ENCODE results near the gene SDHB.

DNA sequence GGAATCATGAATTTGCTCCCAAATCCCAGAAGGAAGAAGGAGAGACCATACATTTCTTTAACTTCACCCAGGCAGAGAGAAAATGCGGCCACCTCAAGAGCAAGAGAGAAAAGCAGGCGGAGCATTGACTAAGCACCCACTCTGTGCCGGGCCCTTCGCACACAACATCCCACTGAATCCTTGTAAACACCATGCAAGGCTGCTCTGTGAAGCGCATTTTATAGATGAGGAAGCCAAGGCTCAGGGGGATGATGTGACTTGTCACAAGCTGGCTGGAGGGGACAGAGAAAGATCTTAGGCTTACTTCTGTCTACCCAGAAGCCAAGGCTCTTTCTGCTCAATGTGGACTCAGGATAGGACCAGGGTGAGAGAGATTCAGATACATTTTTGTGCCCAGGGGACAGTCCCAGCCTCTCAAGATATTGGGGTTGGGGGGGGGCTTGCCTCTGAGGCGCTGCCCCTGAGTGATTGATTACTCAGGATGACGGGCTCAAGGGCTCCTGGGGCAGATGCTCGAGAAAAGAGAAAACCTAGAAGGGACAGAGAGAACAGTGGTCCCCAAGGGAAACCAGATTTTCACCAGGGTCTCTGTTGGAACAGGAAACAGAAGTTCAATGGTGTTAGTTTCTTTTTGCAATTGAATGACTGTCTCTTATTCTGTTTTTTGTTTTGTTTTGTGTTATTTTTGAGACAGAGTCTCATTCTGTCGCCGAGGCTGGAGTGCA, 45.9 kb upstream of the SDHB start:
- TF ChIP-seq, protein P1, sequence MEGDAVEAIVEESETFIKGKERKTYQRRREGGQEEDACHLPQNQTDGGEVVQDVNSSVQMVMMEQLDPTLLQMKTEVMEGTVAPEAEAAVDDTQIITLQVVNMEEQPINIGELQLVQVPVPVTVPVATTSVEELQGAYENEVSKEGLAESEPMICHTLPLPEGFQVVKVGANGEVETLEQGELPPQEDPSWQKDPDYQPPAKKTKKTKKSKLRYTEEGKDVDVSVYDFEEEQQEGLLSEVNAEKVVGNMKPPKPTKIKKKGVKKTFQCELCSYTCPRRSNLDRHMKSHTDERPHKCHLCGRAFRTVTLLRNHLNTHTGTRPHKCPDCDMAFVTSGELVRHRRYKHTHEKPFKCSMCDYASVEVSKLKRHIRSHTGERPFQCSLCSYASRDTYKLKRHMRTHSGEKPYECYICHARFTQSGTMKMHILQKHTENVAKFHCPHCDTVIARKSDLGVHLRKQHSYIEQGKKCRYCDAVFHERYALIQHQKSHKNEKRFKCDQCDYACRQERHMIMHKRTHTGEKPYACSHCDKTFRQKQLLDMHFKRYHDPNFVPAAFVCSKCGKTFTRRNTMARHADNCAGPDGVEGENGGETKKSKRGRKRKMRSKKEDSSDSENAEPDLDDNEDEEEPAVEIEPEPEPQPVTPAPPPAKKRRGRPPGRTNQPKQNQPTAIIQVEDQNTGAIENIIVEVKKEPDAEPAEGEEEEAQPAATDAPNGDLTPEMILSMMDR (IDR thresholded peaks at IDR 0.05), result no peak
- no peak for TF ChIP-seq EZH2 (IDR thresholded peaks at IDR 0.05)
